ENCODE results near the gene MAPK11. TPM values are rescaled to one million over a fixed set of nuclear protein-coding genes. Genes with fewer than 3 reads are reported as not detected.

The MAPK11 gene
- total RNA-seq, 1 experiment from 2014 or later = 5.5 TPM

- Histone ChIP-seq H3K79me2 (ENCODE audit: low read depth) (no peaks in the 10 kb centered on the region), H3K9me3 (ENCODE audit: insufficient read depth, low read depth) (no peaks in the 10 kb centered on the region), H3K9me2 (ENCODE audit: insufficient read depth) (no peaks in the 10 kb centered on the region), H3K4me3 (no peak overlapping the region), H3K36me3 (ENCODE audit: low read depth) (peaks cover 42% of the 10 kb centered on the region), H3K27ac (no peak overlapping the region), H3K27me3 (ENCODE audit: insufficient read depth, low read depth) (no peaks in the 10 kb centered on the region), H3K4me1 (replicated peaks; ENCODE audit: insufficient read depth) (no peaks in the 10 kb centered on the region), H4K20me1 (ENCODE audit: insufficient read depth) (peaks cover 79% of the 10 kb centered on the region), H2AFZ (no peak overlapping the region), H3K4me2 (no peak overlapping the region), H3F3A (ENCODE audit: insufficient read depth, low read depth) (peaks cover 33% of the 10 kb centered on the region; the same call in 1 of the 2 replicates)
- DNase-seq = peak in 1 of 2 experiments; percentile 35
- no peak for TF ChIP-seq CTCF (conservative IDR thresholded peaks at IDR 0.05)
- TF ChIP-seq EZH2 (IDR thresholded peaks at IDR 0.05; ENCODE audit: low read depth) = no peak
- ChIA-PET POLR2A (ENCODE audit: unreplicated experiment) (no interaction called here), CTCF (no interaction called here)
- BruUV-seq (replicated peaks) = no TSS peak
- intact Hi-C loops (cut with micrococcal nuclease; ENCODE audit: unreplicated experiment) = no loop called here
Measured at GRCh38 chr22:50218996-50219727, 51.0 kb downstream of the MAPK11 start.

GRCh38 chr22:50218153-50218995 is 51.8 kb downstream of the MAPK11 start:
- Histone ChIP-seq H3K79me2 (ENCODE audit: low read depth) (no peaks in the 10 kb centered on the region), H3K36me3 (ENCODE audit: low read depth) (peaks cover 43% of the 10 kb centered on the region), H3K9me3 (ENCODE audit: insufficient read depth, low read depth) (no peaks in the 10 kb centered on the region), H3K9me2 (ENCODE audit: insufficient read depth) (no peaks in the 10 kb centered on the region), H3K27me3 (ENCODE audit: insufficient read depth, low read depth) (no peaks in the 10 kb centered on the region), H3K4me3 (no peak overlapping the region), H2AFZ (no peak overlapping the region), H4K20me1 (ENCODE audit: insufficient read depth) (peaks cover 81% of the 10 kb centered on the region), H3K4me1 (replicated peaks; ENCODE audit: insufficient read depth) (no peaks in the 10 kb centered on the region), H3K4me2 (no peak overlapping the region), H3F3A (ENCODE audit: insufficient read depth, low read depth) (peaks cover 39% of the 10 kb centered on the region; the same call in 1 of the 2 replicates), H3K27ac (no peak overlapping the region)
- ChIA-PET POLR2A (ENCODE audit: unreplicated experiment) (no interaction called here), CTCF (no interaction called here)
- DNase-seq = no peak
- intact Hi-C loops (cut with micrococcal nuclease; ENCODE audit: unreplicated experiment) = no loop called here
- BruUV-seq (replicated peaks) = no TSS peak
- no peak for TF ChIP-seq EZH2 (IDR thresholded peaks at IDR 0.05; ENCODE audit: low read depth)

GRCh38 chr22:50217543-50218152 is 52.5 kb downstream of the MAPK11 start:
- no peak for TF ChIP-seq CTCF (conservative IDR thresholded peaks at IDR 0.05)
- no peak for TF ChIP-seq EZH2 (IDR thresholded peaks at IDR 0.05; ENCODE audit: low read depth)
- Histone ChIP-seq H2AFZ (no peak overlapping the region), H3F3A (ENCODE audit: insufficient read depth, low read depth) (peaks cover 43% of the 10 kb centered on the region; the same call in 1 of the 2 replicates), H3K4me1 (replicated peaks; ENCODE audit: insufficient read depth) (no peaks in the 10 kb centered on the region), H3K9me2 (ENCODE audit: insufficient read depth) (no peaks in the 10 kb centered on the region), H3K79me2 (ENCODE audit: low read depth) (no peaks in the 10 kb centered on the region), H3K4me3 (no peak overlapping the region), H3K27me3 (ENCODE audit: insufficient read depth, low read depth) (no peaks in the 10 kb centered on the region), H3K9me3 (ENCODE audit: insufficient read depth, low read depth) (no peaks in the 10 kb centered on the region), H3K36me3 (ENCODE audit: low read depth) (peaks cover 50% of the 10 kb centered on the region), H4K20me1 (ENCODE audit: insufficient read depth) (peaks cover 80% of the 10 kb centered on the region), H3K4me2 (no peak overlapping the region), H3K27ac (no peak overlapping the region)
- no TSS peak for BruUV-seq (replicated peaks)
- intact Hi-C loops (cut with micrococcal nuclease; ENCODE audit: unreplicated experiment) = no loop called here
- POLR2A ChIA-PET (ENCODE audit: unreplicated experiment) = interaction anchor here (0.7 kb wide), 1 partner anchor 28 kb away, joined by 6 read pairs; no protein-coding TSS in a partner anchor
- no peak for DNase-seq
- CTCF ChIA-PET = no interaction called here

Data from PC-9 (cell line).